ENCODE results near the gene TTC21B. TPM values are rescaled to one million over a fixed set of nuclear protein-coding genes. Genes with fewer than 3 reads are reported as not detected.

Gene TTC21B
- total RNA-seq, 6 experiments from 2014 or later = 4.7 to 8.9 (median 7.2) TPM

DNA sequence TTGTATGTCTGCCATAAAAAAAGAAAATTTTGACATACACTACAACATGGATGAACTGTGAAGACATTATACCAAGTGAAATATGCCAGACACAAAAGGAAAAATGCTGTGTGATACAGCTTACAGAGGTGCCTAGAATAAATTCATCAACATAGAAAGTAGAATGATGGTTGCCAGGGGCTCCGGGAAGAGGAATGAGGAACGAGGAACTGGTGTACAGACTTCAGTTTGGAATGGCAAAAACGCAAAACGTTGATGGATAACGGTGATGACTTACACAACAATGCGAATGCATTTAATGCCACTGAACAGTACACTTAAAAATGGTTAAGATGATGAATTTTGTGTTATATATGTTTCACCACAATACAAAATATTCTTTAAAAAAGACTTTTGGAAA, 61.0 kb downstream of the TTC21B start:
- Histone ChIP-seq H3K4me1 (no peaks in the 10 kb centered on the region), H3K9me3 (no peaks in the 10 kb centered on the region), H3K36me3 (peaks cover 0 to 8% (median 0%) of the 10 kb centered on the region in 4 donors), H3K27me3 (no peaks in the 10 kb centered on the region), H3K4me3 (no peak overlapping the region), H3K27ac (no peak overlapping the region)
- TF ChIP-seq, protein P1, sequence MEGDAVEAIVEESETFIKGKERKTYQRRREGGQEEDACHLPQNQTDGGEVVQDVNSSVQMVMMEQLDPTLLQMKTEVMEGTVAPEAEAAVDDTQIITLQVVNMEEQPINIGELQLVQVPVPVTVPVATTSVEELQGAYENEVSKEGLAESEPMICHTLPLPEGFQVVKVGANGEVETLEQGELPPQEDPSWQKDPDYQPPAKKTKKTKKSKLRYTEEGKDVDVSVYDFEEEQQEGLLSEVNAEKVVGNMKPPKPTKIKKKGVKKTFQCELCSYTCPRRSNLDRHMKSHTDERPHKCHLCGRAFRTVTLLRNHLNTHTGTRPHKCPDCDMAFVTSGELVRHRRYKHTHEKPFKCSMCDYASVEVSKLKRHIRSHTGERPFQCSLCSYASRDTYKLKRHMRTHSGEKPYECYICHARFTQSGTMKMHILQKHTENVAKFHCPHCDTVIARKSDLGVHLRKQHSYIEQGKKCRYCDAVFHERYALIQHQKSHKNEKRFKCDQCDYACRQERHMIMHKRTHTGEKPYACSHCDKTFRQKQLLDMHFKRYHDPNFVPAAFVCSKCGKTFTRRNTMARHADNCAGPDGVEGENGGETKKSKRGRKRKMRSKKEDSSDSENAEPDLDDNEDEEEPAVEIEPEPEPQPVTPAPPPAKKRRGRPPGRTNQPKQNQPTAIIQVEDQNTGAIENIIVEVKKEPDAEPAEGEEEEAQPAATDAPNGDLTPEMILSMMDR (IDR thresholded peaks at IDR 0.05) = no peak
- TF ChIP-seq POLR2A (IDR thresholded peaks at IDR 0.05) = no peak
- 96% methylated on average over 6 of the region's 6 CpGs for WGBS (ENCODE audit: insufficient coverage, low coverage, low lambda C conversion rate, missing lambda C conversion rate)
- DNase-seq = no peak
- no peak for ATAC-seq
- intact Hi-C loops (cut with DNase I) = no loop called here

DNA sequence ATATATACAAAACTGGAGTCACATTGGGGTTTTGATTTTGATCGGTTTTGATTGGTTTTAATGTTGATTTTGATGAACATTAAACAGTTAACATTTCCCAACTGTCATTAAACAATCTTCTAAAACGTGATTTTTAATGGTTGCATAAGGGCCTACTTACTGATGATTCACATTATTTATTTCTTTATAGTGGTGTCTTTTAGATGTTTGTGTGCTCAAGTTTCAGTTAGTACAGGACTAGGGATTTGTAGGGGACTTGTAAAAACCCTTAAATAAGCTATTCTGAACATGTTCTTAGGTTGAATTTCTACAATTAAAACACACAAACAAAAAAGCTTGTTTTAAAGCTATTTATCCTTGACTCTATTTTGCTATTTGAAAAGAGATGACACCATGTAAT, 61.6 kb downstream of the TTC21B start:
- intact Hi-C loops (cut with DNase I) = no loop called here
- no peak overlapping the region for H3K4me3 ChIP-seq
- peaks cover 0 to 4% (median 0%) of the 10 kb centered on the region in 4 donors for H3K36me3 ChIP-seq
- DNase-seq (no peak), ATAC-seq (no peak)
- no peaks in the 10 kb centered on the region for H3K27me3 ChIP-seq
- H3K9me3 ChIP-seq = no peaks in the 10 kb centered on the region
- H3K27ac ChIP-seq = no peak overlapping the region
- TF ChIP-seq, protein P1 (IDR thresholded peaks at IDR 0.05) = no peak
- TF ChIP-seq POLR2A (IDR thresholded peaks at IDR 0.05) = no peak
- 56% methylated on average over 2 of the region's 2 CpGs for WGBS (ENCODE audit: insufficient coverage, low coverage, low lambda C conversion rate, missing lambda C conversion rate)
- no peaks in the 10 kb centered on the region for H3K4me1 ChIP-seq

GRCh38 chr2:165891345-165891744, 62.2 kb downstream of the TTC21B start:
- Histone ChIP-seq H3K36me3 (peaks cover 0 to 4% (median 0%) of the 10 kb centered on the region in 4 donors), H3K4me3 (no peak overlapping the region), H3K4me1 (no peaks in the 10 kb centered on the region), H3K9me3 (no peaks in the 10 kb centered on the region), H3K27me3 (no peaks in the 10 kb centered on the region), H3K27ac (no peak overlapping the region)
- 100% methylated on average over 1 of the region's 1 CpG for WGBS (ENCODE audit: insufficient coverage, low coverage, low lambda C conversion rate, missing lambda C conversion rate)
- DNase-seq = no peak
- intact Hi-C loops (cut with DNase I) = no loop called here
- TF ChIP-seq, protein P1 (IDR thresholded peaks at IDR 0.05) = no peak
- no peak for TF ChIP-seq POLR2A (IDR thresholded peaks at IDR 0.05)
- ATAC-seq = no peak

DNA sequence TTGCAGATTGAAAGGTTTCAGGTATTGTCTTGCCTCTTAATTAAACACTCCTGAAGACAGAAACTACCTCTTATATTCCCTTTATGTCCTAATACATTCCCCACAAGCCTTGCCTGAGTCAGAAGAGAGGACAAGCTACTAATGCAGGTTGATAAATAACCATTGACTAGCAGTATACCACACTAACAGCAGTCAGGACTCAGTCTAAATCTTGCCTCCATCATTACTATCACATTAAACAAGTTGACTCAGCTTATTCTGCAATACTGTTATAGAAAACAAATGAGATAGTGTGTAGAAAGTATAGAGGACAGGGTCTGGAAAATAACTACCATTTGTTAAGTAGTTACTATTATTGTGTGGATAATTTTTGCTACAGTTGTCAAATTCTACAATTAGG, 63.8 kb downstream of the TTC21B start:
- Histone ChIP-seq H3K4me1 (no peaks in the 10 kb centered on the region), H3K27ac (no peak overlapping the region), H3K4me3 (no peak overlapping the region), H3K9me3 (no peaks in the 10 kb centered on the region), H3K27me3 (no peaks in the 10 kb centered on the region), H3K36me3 (peaks cover 0 to 6% (median 2%) of the 10 kb centered on the region in 4 donors)
- TF ChIP-seq POLR2A (IDR thresholded peaks at IDR 0.05) = no peak
- TF ChIP-seq, protein P1 (IDR thresholded peaks at IDR 0.05) = no peak
- intact Hi-C loops (cut with DNase I) = no loop called here
- ATAC-seq = no peak
- DNase-seq = no peak

DNA sequence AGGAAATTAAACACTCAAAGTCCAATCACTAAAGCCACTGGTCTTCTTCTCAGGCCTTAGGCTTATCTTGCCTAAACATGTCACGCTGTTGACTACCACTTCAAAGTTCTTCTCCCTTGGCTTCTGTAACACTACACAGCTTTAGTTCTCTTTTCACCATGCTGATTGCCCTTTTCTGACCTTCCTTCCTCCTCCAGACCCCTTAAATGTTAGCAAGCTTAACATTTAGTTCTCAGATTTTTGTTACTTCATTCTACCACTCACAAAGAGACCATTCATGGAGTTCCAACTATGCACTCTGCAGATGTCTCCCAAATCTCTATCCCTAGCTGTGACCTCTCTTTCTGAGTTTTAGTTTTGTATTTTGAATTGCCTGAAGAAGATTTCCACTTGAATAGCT, 64.4 kb downstream of the TTC21B start:
- DNase-seq (no peak), ATAC-seq (peak in 3 of 4 donors; percentile 44 to 71 (median 51))
- Histone ChIP-seq H3K9me3 (no peaks in the 10 kb centered on the region), H3K27me3 (no peaks in the 10 kb centered on the region), H3K36me3 (peaks cover 0 to 6% (median 2%) of the 10 kb centered on the region in 4 donors), H3K4me1 (no peaks in the 10 kb centered on the region), H3K4me3 (no peak overlapping the region), H3K27ac (no peak overlapping the region)
- TF ChIP-seq, protein P1 (IDR thresholded peaks at IDR 0.05) = no peak
- TF ChIP-seq POLR2A (IDR thresholded peaks at IDR 0.05) = no peak
- WGBS (ENCODE audit: insufficient coverage, low coverage, low lambda C conversion rate, missing lambda C conversion rate) = 64% methylated on average over 1 of the region's 1 CpG
- intact Hi-C loops (cut with DNase I) = no loop called here
